ENCODE measurements around the gene COX19.
"Not testable (repeated sequence)": the region's sequence is repeated elsewhere in the genome, so short reads cannot be mapped to it uniquely, and the experiment has no call there.

Gene COX19

DNA sequence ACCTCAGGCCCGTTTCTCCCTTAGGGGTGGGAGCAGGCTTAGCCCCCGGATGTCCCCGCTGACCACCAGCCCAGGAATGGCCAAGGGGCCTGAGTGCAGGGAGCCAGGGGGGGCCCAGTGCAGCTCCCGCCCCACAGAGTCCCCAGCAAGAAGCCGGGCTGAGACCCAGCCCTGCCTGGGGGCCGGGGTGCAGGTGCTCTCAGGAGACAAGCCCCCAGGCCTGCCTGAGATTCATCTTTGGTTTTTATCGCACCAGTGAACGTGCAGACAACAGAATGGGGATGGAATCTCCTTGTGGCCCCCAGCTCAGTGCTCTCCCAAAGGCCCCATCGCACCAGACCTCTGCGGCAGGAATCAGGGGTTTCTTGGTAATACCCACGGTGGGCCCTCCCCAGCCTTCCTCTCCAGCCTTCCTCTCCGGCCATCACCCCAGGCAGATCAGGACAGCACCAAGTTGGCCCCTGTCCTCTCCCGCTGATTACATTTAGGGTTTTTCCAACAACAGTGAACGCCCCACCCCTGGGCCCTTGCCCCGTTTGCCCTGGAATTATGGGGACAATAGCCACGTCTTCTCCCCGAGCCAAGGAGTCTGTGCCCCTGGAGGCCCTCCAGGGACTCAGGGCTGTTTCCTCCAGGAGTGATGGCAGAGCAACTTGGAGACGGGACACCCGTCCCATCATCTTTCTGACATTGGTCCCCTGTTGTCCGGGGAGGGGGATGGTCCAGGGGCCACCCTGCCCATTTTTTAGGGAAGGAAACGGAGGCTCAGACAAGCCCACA lies 43.3 kb downstream of the COX19 start:
- in situ Hi-C loops (cut with MboI; ENCODE audit: low sequenced_read_pairs): no loop called here

DNA sequence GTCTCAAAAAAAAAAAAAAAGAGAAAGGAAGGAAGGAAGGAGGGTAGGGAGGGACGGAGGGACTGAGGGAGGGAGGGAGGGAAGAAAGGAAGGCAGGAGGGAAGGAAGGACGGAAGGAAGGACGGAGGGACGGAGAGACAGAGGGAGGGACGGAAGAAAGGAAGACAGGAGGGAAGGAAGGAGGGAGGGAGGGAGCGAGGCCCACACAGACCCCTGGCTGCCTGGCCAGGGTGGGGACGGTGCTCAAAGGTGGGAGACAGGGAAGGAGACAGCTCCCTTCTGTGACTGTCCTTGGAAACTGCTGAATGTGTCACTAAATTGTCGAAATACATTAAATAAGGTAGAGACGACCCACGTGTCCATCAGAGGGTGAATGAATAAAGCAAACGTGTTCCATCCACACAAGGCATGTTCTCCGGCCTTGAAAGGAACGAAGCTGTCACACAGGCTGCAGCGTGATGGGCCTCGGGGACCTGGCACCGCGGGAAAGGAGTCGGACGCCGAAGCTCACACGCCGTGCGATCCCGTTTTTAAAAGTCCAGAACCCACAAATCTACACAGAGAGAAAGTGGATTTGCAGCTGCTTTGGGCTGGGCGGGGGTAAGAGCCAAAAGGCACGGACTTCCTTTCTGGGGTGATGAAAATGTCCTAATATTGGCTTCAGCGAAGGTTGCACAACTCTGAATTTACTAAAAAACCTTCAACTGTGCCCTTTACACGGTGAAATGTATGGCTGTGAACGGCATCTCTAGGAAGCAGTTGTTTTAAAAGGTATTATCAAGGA lies 44.2 kb downstream of the COX19 start:
- in situ Hi-C loops (cut with MboI; ENCODE audit: low sequenced_read_pairs): no loop called here

DNA sequence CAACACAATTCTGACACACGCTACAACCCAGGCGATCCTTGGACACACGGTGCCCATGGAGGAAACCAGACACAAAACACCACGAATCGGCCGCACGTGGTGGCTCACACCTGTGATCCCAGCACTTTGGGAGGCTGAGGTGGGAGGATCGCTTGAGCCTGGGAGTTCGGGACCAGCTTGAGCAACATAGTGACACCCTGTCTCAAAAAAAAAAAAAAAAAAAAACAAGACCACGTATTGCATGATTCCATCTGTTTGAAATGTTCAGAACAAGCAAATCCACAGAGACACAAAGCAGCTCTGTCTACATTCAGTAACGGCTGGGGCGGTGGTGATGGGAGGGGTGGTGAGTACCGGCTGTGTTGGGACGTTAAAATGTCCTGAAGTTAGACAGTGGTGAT lies 46.0 kb downstream of the COX19 start:
- in situ Hi-C loops (cut with MboI; ENCODE audit: low sequenced_read_pairs): no loop called here

DNA sequence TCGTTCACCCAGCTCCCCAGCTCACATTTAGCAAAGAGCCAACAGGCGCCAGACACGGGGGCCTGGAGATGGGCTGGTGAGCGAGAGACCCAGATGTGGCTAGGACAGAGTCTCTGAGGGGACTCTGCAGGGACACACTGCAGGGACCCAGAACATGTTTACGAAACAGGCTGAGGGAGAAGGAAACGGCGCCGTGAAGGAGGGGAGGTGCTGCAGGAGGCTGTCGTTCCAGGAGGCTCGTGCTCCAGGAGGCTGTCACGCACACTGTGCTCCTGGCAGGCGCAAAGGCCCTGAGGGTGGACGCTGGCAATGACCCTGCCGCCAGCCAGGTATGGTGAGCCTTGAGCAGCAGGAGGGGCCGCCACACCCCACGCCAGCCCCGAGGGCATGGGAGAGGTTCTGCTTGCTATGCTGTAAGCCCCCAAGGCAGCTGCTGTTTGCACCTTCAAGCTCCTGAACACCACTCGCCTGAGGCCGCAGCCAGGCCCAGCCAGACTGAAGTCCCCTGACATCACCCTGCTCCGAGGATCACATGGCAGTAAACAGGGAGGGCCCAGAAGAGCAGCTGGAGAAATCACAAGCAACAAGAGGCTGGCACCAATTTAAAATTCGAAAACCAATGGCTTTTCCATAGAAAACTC lies 48.2 kb downstream of the COX19 start:
- in situ Hi-C loops (cut with MboI; ENCODE audit: low sequenced_read_pairs): no loop called here

DNA sequence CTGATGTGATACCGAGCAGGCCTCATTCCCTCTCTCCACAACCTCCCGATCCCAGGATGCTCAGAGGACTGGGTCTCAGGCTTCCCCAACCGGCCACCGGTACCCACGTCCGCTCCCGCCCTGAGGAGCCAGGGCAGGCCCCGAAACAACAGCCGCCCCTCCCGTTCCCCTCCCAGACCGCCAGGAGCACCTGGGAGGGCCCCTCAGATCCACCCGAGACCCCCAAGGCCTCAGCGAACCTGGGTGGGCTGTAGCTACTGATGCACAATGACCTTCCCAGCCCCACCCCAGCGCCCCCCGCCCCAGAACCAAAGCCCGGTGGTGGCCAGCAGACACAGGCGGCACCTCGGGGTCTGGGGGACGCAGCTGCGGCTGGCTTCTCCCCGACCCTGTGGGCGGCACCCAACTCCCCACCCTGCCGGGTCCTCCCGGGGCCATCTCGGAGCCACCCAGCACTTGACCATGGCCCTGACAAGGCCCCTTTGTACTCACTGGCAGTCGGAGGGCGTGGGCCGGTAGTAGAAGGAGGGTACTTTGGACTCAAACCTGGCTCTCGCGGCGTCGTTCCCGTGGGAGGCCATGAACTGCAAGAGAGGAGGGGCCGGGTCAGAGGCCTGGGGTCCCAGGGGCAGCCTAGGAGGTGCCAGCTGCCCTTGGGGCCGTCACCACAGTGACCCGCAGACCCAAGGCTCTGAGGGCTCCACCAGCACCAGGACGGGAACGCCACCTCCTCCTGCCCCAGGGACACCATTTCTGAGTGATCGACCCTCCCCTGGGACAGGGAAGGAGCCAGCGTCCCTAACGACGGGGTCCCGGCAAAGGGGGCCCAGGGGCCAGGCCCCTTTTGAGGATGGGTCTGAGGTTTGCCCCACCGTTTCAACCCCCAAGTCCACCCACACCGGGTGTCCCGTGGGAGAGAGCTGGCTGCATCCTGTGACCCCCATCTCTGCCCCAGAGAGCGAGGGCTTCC lies 49.0 kb downstream of the COX19 start:
- in situ Hi-C loops (cut with MboI; ENCODE audit: low sequenced_read_pairs): no loop called here

DNA sequence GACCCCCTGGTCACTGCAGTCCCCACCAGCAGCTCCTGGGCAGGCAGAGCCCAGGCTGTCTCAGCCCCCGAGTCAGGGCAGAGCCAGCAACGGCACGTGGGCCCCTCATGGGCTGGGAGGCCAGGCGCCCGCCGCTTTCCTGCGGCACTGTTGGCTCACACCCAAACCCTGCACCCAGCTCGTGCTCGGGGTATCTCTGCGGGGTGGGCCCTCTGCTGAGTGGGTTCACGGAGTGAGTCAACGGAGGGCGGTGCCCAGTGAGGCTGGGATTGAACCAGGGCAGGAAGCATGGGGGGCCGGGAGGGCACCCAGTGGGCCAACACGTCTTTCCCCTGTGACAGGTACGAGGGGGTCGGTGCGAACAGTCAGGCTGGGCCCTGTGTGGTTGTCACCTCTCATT lies 49.7 kb downstream of the COX19 start:
- in situ Hi-C loops (cut with MboI; ENCODE audit: low sequenced_read_pairs): no loop called here

DNA sequence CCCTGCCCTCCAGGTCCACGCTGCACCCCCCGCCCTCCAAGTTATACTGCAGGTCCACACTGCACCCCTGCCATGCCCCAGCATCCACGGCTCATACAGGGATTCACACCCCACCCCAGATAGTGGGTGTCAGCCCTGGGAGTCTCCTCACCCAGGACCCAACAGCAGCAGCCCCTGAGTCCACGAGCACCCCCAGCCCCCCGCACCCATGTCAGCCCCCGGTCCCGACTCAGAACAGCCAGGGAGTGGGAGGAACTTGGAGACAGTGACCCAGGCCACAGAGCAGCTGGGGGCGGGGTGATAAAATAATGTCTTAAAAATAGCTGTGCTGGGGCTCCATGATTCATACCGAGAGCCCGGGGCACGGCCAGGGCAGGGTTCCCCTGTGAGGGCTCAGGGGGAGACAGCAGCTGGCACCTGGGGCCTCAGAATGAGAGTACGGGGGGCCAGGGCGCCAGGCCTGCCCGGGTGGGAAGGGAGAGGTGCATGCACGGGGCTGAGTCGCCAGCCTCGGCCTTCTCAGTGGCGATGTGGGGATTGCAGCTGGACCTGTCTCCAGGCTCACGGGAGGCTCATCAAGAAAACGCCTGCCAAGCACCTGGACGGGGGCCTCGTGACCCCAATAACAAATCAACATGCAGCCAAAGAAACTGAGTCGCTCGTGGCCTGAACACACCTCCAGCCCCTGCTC lies 50.7 kb downstream of the COX19 start:
- in situ Hi-C loops (cut with MboI; ENCODE audit: low sequenced_read_pairs): no loop called here

DNA sequence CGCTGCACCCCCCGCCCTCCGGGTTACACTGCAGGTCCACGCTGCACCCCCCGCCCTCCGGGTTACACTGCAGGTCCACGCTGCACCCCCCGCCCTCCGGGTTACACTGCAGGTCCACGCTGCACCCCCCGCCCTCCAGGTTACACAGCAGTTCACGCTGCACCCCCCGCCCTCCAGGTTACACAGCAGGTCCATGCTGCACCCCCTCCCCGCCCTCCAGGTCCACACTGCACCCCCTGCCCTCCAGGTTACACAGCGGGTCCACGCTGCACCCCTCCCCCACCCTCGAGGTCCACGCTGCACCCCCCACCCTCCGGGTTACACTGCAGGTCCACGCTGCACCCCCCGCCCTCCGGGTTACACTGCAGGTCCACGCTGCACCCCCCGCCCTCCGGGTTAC lies 51.3 kb downstream of the COX19 start:
- in situ Hi-C loops (cut with MboI; ENCODE audit: low sequenced_read_pairs): not testable (repeated sequence)

DNA sequence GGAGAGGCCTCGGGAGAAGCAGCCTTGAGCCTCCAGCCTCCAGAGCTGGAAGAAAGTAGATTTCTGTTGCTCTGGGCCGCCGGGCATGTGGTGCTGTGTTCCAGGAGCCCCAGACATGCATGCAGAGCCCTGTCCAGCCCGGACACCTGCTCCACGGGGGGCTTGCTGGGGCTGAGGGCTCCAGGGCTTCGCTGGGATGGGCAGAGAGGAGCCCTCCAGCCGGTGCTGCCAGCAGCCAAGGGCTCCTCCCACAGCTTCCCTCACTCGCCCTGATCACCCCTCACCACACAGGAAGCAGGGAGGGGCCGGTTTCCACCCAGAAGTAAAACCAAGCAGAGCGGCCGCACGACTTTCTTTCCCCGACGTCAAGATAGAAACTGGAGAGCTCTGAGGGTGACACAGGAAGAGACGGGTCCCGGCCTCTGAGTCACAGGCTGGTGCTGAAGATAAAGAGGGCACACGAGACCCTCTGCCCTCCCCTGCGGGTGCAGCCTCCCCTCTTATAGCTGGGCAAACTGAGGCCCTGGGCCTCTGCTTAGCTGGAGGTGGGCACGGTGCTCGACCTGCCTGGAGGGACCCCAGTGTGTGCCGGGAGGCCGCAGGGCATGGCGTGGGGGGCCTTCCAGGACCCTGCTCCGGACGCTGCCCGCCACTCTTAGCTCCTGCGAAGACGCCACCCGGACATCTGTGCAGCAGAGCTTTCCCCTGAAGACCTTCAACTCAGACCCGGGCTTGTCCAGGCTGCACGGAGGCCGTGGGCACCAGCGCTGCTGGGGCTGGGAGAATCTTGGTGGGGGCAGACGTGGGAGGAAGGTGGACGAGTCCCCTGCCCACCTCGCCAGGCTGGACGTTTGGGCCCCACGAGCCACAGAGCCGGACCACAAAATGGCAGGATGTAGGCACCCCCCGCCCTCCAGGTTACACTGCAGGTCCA lies 52.0 kb downstream of the COX19 start:
- in situ Hi-C loops (cut with MboI; ENCODE audit: low sequenced_read_pairs): no loop called here

DNA sequence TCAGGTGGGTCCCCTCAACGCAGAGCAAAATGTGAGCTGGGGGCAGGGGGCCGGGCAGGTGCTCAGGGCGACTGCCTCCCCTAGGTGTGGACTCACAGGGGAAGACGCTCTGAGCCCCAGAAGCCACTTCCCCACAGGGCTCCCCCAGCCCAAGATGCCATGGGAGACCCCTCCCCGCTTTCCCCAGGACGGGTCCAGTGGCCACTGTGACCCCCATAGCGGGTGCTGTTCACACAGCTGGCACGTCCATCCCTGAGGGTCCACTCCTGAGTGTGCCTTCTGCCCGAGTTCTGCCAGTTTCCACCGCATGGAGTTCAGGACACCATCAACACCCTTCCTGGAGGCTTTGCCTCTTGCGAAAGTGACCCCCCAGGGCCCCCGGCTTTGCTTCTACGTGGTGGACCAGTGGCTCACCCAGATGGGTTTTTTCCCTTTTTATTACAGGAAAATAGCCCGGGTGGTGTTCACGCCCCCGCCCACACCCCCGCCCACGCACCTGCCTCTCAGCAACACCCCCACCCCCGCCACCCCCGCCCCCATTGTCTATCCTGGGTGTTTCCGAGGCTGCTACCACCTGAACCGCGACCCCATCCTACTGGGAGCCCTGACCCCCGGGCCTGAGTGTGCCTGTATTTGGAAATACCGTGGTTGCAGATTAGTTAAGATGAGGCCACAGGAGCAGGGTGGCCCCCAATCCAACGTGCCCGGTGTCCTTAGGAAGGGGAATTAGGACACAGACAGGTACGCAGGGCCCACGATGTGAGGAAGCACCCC lies 52.8 kb downstream of the COX19 start:
- in situ Hi-C loops (cut with MboI; ENCODE audit: low sequenced_read_pairs): no loop called here

DNA sequence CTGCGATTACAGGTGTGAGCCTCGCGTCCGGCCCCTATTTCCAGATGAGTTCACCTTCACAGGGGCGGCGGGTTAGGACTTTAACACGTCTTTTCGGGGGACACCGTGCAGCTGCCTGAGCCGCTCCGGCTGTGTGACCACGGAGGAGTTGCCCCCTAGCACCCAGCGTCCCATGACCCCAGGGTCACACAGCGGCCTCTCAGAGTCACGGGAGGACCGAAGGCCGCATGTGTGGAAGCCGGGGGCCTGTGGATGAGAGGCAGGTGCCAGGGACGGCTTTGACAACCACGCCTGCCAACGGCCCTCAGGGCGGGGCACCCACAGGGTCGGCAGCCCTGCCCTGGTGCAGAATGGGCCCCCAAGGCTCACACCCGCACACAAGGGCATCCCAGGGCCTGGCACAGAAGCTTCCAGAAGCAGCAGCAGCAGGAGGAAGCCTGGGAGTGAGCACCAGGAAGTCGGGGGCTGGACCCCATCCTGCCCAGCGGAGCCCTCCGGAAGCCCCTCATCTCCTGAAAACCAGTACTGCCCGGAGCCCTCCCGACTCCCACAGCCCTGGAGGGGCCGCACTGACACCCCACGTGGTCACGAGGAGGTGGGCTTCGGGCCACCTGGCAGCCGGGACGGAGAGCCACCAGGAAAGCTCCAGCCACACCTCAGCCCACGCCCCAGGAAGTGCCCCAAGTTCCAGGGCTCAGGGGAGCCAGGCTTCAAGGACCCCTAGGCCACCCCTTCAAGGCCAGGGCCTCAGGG lies 53.6 kb downstream of the COX19 start:
- in situ Hi-C loops (cut with MboI; ENCODE audit: low sequenced_read_pairs): no loop called here

DNA sequence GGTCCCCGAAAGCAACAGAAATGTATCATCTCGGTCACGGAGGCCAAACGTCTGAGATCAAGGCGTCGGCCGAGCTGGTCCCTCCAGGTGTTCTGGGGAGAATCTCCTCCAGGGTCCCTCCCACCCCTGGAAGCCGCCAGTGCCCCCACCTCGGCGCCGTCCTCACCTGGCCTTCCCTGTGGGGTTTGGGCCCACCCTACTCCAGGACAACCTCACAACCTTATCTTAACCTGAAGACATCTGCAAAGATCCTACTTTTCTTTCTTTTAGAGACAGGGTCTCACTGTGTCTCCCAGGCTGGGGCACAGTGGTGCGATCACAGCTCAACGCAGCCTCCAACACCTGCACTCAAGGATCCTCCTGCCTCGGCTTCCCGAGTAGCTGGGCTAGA lies 54.3 kb downstream of the COX19 start:
- in situ Hi-C loops (cut with MboI; ENCODE audit: low sequenced_read_pairs): no loop called here

DNA sequence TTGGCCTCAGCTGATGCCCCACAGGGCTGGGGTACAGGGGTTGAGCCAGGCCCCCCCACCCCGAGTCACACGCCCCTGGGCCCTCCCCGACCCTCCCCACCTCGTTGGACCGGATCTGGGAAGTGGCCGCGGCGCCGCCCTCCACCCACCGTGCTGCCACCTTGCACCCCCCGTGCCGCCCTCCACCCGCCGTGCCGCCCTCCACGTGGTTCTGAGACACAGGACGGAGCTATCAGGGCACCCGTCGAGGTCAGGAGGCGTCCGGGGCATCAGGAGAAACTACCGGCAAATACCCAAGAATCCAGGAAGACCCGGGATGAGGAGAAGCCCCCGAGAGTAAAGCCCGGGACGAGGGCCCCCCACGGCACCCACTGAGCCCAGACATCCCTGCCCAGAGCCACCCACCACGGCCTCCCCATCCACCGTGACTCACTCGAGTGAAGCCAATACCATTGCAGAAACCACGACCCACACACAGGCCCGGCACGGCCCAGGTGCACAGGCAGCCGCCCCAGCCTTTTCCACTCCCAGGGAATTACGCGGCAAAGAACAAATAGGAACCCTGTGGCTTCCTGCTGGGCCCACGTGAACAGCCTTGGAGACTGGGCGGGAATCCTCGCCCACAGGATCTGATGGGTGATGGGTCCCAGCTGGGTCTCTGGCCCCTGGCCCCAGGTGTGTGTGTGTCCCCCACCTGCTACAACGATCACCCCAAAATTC lies 54.8 kb downstream of the COX19 start:
- in situ Hi-C loops (cut with MboI; ENCODE audit: low sequenced_read_pairs): no loop called here

DNA sequence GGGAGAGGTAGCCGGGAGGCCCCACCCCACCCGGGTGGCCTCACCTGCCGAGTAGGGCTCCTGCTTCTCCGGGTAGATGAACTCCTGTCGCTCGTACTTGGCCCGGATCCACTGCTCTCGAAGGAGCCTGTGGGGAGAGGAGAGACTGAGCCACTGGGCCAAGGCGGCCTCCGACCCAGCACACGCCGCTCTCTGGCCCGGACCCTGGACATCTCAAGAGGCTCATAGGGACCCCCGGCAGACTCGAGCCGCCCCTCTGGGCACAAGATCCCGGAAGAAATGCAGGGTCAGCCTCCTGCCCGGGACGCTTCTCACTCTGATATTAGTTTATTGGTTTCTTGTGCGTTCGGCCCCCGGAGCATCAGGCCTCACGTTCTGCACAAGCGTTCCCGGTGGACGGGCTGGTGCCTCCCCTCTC lies 55.4 kb downstream of the COX19 start:
- in situ Hi-C loops (cut with MboI; ENCODE audit: low sequenced_read_pairs): no loop called here

DNA sequence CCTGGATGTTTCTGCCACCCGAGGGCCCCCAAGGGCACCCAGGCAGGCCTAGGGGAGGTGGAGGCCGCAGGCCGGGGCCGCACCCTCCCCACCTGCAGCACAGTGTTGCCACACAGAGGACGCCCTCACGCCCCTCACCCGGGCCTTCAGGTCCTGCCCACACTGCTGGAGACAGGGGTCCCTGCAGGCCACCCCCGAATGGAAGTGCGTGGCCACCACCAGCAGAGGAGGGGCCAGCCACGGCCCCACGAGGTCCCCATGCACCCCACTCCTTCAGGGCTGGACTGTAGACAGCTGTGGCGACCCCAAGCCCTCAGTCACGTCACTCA lies 56.3 kb downstream of the COX19 start:
- in situ Hi-C loops (cut with MboI; ENCODE audit: low sequenced_read_pairs): no loop called here

DNA sequence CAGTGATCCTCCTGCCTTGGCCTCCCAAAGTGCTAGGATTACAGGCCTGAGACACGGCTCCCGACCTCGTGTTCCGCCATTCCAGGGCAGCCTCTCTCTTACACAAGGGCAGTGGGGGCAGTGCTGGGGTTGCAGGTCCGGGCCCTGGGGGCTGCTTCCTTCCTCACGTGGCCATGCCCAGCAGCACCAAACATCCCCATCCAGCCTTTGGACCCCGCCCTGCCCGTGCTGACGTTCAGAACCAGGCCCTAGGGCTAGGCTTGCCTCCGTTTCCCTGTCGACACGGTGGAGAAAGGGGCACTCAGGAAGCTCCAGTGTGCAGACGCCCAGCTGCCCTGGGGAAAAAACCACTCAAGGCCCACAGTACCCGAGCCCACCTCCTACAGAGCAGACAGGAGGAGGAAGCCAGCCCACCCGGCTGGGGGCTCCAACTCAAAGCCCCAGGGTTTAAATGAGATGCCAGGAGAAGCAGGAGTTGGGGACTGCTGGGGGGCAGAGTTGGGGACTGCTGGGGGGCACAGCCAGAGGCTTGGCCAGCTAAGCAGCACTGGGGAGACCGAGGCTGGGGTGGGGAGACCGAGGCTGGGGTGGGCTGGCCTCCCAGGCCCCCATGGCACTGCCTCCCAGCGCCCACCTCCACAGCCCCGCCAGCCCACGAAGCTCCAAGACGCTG lies 56.8 kb downstream of the COX19 start:
- in situ Hi-C loops (cut with MboI; ENCODE audit: low sequenced_read_pairs): no loop called here

DNA sequence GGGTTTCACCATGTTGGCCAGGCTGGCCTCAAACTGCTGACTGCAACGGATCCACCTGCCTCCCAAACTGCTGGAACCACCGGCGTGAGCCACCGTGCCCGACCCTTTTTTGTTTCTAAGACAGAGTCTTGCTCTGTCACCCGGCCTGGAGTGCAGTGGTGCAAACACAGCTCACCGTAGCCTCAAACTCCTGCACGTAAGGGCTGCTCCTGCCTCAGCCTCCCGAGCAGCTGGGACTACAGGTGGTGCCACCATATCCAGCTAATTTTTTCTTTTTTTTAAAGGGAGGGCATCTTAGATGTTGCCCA lies 57.3 kb downstream of the COX19 start:
- in situ Hi-C loops (cut with MboI; ENCODE audit: low sequenced_read_pairs): no loop called here
